Measurements from ENCODE around the gene RNF183. TPM values are rescaled to one million over a fixed set of nuclear protein-coding genes. Genes with fewer than 3 reads are reported as not detected.

Gene RNF183
- total RNA-seq, 1 donor from 2014 or later, result not detected

DNA sequence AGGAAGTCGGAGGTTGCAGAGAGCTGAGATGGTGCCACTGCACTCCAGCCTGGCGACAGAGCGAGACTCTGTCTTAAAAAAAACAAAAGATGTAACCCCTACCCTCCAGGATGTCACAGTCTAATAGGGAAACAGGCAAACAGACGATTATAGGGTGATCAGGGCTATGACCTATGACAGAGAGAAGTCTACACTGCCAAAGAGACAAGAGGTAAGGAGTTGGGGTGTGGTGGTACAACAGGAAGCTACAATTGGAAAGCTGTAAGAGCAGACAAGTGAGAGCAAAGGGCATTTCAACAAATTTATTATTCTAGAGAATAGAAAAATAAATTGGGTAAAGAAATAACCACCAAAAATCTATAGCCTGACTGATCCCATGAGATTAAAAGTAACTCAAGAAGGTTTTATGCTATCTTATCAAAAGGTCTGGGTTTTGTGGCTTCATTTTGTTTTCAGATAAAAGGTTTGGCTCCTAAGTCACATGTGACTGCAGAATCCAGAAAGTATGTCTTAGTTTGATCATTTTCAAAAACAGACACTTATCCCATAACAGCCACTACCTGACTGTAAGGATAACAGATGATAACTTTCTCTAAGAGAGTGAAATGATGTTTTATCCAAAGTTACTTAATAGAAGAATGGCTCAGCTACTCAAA lies 35.1 kb downstream of the RNF183 start:
- ATAC-seq (no peak), DNase-seq (no peak)
- intact Hi-C loops (cut with DNase I), result no loop called here
- Histone ChIP-seq H3K36me3 (peaks cover 81% of the 10 kb centered on the region), H3K27ac (no peak overlapping the region), H3K27me3 (ENCODE audit: low read depth) (no peaks in the 10 kb centered on the region), H3K4me3 (no peak overlapping the region), H3K4me1 (no peaks in the 10 kb centered on the region), H3K9me3 (no peaks in the 10 kb centered on the region)
- TF ChIP-seq, protein P1, sequence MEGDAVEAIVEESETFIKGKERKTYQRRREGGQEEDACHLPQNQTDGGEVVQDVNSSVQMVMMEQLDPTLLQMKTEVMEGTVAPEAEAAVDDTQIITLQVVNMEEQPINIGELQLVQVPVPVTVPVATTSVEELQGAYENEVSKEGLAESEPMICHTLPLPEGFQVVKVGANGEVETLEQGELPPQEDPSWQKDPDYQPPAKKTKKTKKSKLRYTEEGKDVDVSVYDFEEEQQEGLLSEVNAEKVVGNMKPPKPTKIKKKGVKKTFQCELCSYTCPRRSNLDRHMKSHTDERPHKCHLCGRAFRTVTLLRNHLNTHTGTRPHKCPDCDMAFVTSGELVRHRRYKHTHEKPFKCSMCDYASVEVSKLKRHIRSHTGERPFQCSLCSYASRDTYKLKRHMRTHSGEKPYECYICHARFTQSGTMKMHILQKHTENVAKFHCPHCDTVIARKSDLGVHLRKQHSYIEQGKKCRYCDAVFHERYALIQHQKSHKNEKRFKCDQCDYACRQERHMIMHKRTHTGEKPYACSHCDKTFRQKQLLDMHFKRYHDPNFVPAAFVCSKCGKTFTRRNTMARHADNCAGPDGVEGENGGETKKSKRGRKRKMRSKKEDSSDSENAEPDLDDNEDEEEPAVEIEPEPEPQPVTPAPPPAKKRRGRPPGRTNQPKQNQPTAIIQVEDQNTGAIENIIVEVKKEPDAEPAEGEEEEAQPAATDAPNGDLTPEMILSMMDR (IDR thresholded peaks at IDR 0.05), result no peak

DNA sequence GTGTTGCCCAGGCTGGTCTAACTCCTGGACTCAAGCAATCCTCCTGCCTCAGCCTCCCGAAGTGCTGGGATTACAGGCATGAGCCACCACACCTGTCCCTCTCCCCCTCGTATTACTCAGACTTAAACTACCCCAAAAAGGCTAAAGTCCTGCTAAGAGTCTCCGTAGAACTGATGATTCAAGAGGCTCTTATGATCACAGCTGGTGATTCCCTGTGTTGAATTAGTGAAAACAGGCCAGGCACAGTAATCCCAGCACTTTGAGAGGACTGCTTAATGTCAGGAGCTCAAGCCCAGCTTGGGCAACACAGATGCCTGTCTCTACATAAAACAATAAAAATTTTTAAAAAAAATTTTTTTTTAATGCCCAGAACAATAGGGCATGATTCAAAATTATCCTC lies 37.0 kb downstream of the RNF183 start:
- intact Hi-C loops (cut with DNase I), result no loop called here
- no peaks in the 10 kb centered on the region for H3K9me3 ChIP-seq
- no peak for ATAC-seq
- no peaks in the 10 kb centered on the region for H3K4me1 ChIP-seq
- H3K36me3 ChIP-seq, result peaks cover 81% of the 10 kb centered on the region
- no peak overlapping the region for H3K27ac ChIP-seq
- TF ChIP-seq, protein P1 (IDR thresholded peaks at IDR 0.05), result no peak
- no peak for DNase-seq
- H3K27me3 ChIP-seq (ENCODE audit: low read depth), result no peaks in the 10 kb centered on the region
- no peak overlapping the region for H3K4me3 ChIP-seq

DNA sequence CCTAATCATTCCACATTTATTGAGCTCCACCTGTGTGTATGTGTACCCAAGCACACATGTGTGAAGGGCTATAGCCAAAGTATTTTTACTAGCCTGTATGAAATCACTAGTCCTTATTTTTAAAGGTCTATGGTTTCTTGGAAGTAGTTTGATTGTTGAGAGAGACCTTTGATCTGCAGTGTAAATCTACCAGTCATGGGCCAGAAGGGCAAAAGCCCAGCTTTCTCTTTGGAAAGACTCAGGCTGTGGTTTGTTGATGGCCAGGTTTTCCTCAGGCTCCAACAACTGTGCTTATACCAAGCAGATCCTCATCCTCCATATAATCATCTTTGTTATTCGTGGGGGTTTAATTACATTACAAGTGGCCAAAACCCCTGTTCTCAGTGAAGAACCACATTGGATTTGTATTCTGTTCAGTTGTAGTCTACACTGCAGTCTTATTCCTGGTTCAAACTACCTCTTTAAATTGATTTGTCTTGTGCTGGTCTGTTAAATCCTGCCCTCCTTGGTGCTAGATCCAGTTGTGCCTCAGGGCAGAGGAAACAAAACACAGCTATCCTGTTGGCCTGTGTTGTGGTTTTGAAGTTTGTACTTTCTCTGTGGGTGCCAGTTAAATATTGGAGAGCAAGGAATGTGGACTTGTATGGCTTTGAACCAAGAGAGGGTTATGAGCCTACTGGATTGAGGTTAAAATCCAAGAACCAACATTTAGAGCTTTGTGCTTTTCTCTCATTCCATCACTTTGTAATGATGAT lies 41.1 kb downstream of the RNF183 start:
- Histone ChIP-seq H3K4me1 (no peaks in the 10 kb centered on the region), H3K4me3 (no peak overlapping the region), H3K27me3 (ENCODE audit: low read depth) (no peaks in the 10 kb centered on the region), H3K27ac (no peak overlapping the region), H3K9me3 (no peaks in the 10 kb centered on the region), H3K36me3 (peaks cover 82% of the 10 kb centered on the region)
- ATAC-seq (no peak), DNase-seq (no peak)
- intact Hi-C loops (cut with DNase I), result no loop called here
- TF ChIP-seq, protein P1 (IDR thresholded peaks at IDR 0.05), result no peak

DNA sequence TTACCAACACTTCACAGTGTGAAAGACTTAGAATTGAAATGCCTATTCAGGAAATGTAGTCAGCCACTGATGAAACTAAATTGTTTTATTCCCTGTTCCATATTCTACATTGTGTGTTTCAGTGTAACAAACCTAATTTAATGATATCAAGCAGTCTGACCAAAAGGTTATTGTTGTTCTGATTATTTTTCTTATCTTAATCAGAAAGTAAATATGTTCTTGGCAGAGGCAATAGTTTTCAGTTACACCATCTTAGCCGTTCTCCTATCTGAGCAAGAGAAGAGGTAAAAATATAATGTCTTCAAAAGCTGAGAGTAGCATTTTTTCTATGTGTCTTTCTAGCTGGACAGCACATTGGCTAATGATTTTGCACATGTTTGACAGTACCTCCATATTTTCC lies 44.9 kb downstream of the RNF183 start:
- H3K9me3 ChIP-seq, result no peaks in the 10 kb centered on the region
- no peaks in the 10 kb centered on the region for H3K27me3 ChIP-seq (ENCODE audit: low read depth)
- intact Hi-C loops (cut with DNase I), result no loop called here
- H3K36me3 ChIP-seq, result peaks cover 64% of the 10 kb centered on the region
- H3K4me1 ChIP-seq, result no peaks in the 10 kb centered on the region
- no peak overlapping the region for H3K27ac ChIP-seq
- DNase-seq (no peak), ATAC-seq (no peak)
- TF ChIP-seq, protein P1 (IDR thresholded peaks at IDR 0.05), result no peak
- no peak overlapping the region for H3K4me3 ChIP-seq

DNA sequence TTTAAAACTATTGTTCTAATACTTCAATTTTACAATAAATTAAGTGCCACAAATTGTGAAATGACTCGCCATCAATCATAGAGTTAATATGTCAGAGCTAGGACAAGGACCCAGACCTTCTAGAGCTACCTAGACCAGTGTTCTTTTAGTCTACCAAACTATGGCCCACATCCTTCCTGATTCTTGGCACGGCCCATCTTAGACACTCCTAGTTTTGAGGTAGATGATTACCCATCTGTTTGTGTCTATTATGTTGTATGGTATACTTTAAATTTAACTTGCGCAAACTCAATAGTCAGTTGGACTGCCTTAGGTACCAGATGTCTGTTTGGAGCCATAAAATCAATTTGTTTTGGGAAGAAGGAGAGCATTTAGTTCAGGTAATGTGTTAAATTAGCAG lies 45.3 kb downstream of the RNF183 start:
- Histone ChIP-seq H3K27ac (no peak overlapping the region), H3K4me1 (no peaks in the 10 kb centered on the region), H3K36me3 (peaks cover 60% of the 10 kb centered on the region), H3K4me3 (no peak overlapping the region), H3K9me3 (no peaks in the 10 kb centered on the region), H3K27me3 (ENCODE audit: low read depth) (no peaks in the 10 kb centered on the region)
- TF ChIP-seq, protein P1 (IDR thresholded peaks at IDR 0.05), result no peak
- intact Hi-C loops (cut with DNase I), result no loop called here
- no peak for ATAC-seq
- no peak for DNase-seq

Measured in lower lobe of right lung (tissue), 2 donors.